K562 (cell line): ENCODE data around the gene ERICH6. TPM values are rescaled to one million over a fixed set of nuclear protein-coding genes. Genes with fewer than 3 reads are reported as not detected.

Experiments
- ATAC-seq: fragments of 200-7000 bp; cut with Tn5 transposase; 3 replicates; pipeline ENCODE4 v1.9.1; 2020; ENCODE audit warnings: moderate library complexity
- BruUV-seq: library from RNA; stranded (reverse); fragments of 400-500 nt; replicated peaks from 2 replicates; lab custom pipeline; 2021; lab: Mats Ljungman, UMichigan
- CTCF ChIA-PET: fragments of 300-600 bp; formaldehyde crosslinking; extraction: SDS; loops from one replicate; lab custom pipeline; 2021; ENCODE audit warnings: low intra/inter-chr PET ratio; lab: Yijun Ruan, JAX
- POLR2A ChIA-PET: fragments of 300-600, 350-650 bp; sonication (Branson Sonifier 250); formaldehyde crosslinking; extraction: SDS; loops from one replicate; lab custom pipeline; 2021; ENCODE audit warnings: antibody characterized with exemption, inconsistent platforms; lab: Yijun Ruan, JAX
- DNase-seq, 4 experiments: peaks; one replicate each; pipeline versions ENCODE4 v3.0.0 to v3.0.0-alpha.2; 2011 to 2018; ENCODE audit warnings: low spot score in 3 of 4, mixed read lengths in 3 of 4; ENCODE audit errors: extremely low read depth in 1 of 4
- FAIRE-seq: peaks from 2 replicates; lab custom pipeline; 2011; peaks lifted over from hg19 to GRCh38; lab: Jason Lieb, UNC
- H2AFZ ChIP-seq: 2 replicates; pipeline ENCODE4 v1.6.0; 2011; ENCODE audit warnings: low read depth, low read length, control low read depth, inconsistent platforms
- H3K27ac ChIP-seq: fragments of 200-600 bp; 3 replicates; pipeline ENCODE4 v1.8.0; 2011; ENCODE audit warnings: low read depth, mild to moderate bottlenecking, control low read depth, inconsistent platforms, low read length, moderate library complexity, mixed read lengths; ENCODE audit errors: extremely low read depth
- H3K27me3 ChIP-seq, 2 experiments: fragments of 300-600 bp in 1 of 2; 2 replicates in 1 of 2; 3 replicates in 1 of 2; pipeline versions ENCODE4 v1.6.0 to v1.8.0; 2011; ENCODE audit warnings: inconsistent platforms in 2 of 2, low read length in 2 of 2, mild to moderate bottlenecking in 1 of 2, mixed read lengths in 1 of 2, moderate library complexity in 1 of 2; ENCODE audit not compliant: control insufficient read depth in 2 of 2, insufficient read depth in 2 of 2
- H3K36me3 ChIP-seq: fragments of 300-600 bp; 3 replicates; pipeline ENCODE4 v1.8.0; 2011; ENCODE audit warnings: mild to moderate bottlenecking, low read length, inconsistent platforms; ENCODE audit not compliant: control insufficient read depth, insufficient read depth
- H3K4me1 ChIP-seq, 2 experiments: fragments of 200-600 bp in 1 of 2; replicated peaks in 1 of 2; 2 replicates in 1 of 2; 3 replicates in 1 of 2; pipeline versions ENCODE4 v1.5.1 to v1.8.0; 2011; ENCODE audit warnings: inconsistent platforms in 2 of 2, low read length in 2 of 2, mild to moderate bottlenecking in 1 of 2, mixed read lengths in 1 of 2, moderate library complexity in 1 of 2; ENCODE audit not compliant: control insufficient read depth in 2 of 2, insufficient read depth in 2 of 2
- H3K4me2 ChIP-seq: 2 replicates; pipeline ENCODE4 v1.6.1; 2011; ENCODE audit warnings: low read length, control low read depth, inconsistent platforms, mixed read lengths; ENCODE audit not compliant: insufficient read depth
- H3K4me3 ChIP-seq: fragments of 200-600 bp; sonication (generic), shearing (Covaris generic); 2 replicates; pipeline ENCODE4 v1.5.1; 2016; ENCODE audit warnings: control low read depth, inconsistent platforms
- H3K79me2 ChIP-seq: fragments of 200-600 bp; 3 replicates; pipeline ENCODE4 v1.8.0; 2011; ENCODE audit warnings: low read length, inconsistent platforms; ENCODE audit not compliant: control insufficient read depth, insufficient read depth
- H3K9ac ChIP-seq, 2 experiments: 2 replicates each; pipeline versions ENCODE4 v1.6.0 to v1.6.1; 2011; ENCODE audit warnings: low read depth in 2 of 2, low read length in 2 of 2, control low read depth in 1 of 2, inconsistent platforms in 1 of 2, mild to moderate bottlenecking in 1 of 2, mixed read lengths in 1 of 2; ENCODE audit not compliant: insufficient read depth in 1 of 2
- H3K9me1 ChIP-seq: one replicate; pipeline ENCODE4 v1.6.0; 2011; ENCODE audit warnings: inconsistent platforms, mild to moderate bottlenecking, low read length, moderate library complexity; ENCODE audit not compliant: control insufficient read depth, insufficient read depth
- H3K9me3 ChIP-seq: replicated peaks from 2 replicates; pipeline ENCODE4 v1.5.1; 2011; ENCODE audit warnings: low read depth, low read length, inconsistent platforms; ENCODE audit not compliant: control insufficient read depth, insufficient read depth
- H4K20me1 ChIP-seq: replicated peaks from 2 replicates; pipeline ENCODE4 v1.6.1; 2011; ENCODE audit warnings: low read length, inconsistent platforms, mixed read lengths; ENCODE audit not compliant: control insufficient read depth, insufficient read depth
- PTBP1 ChIP-seq: fragments of 200-400 bp; formaldehyde crosslinking; IDR thresholded peaks from 2 replicates; pipeline ENCODE4 v1.6.1; 2017; ENCODE audit warnings: low read depth, low read length
- SPI1 ChIP-seq: IDR thresholded peaks from 2 replicates; pipeline ENCODE4 v1.6.1; 2011; ENCODE audit warnings: low read depth, low read length, control low read depth, borderline replicate concordance
- ZNF146 ChIP-seq: IDR thresholded peaks from one replicate; pipeline ENCODE4 v1.6.1; 2018; ENCODE audit warnings: missing compliant biosample characterization; ENCODE audit not compliant: unreplicated experiment
- WGBS: fragments of 100-300 bp; shearing (Covaris generic); methylation state at CpG from one replicate; pipeline ENCODE4 v1.1.6; 2016; ENCODE audit warnings: low coverage, mixed read lengths; ENCODE audit not compliant: insufficient coverage; ENCODE audit errors: missing lambda C conversion rate; 5-methylcytosine and 5-hydroxymethylcytosine counted together
- in situ Hi-C: fragments of 300-500 bp; cut with MboI; formaldehyde crosslinking; loops from 4 replicates; pipeline ENCODE4 v1.15.0; 2018; ENCODE audit warnings: inconsistent platforms, mixed read lengths
- intact Hi-C: fragments of 100-400 bp; cut with micrococcal nuclease; formaldehyde crosslinking; loops from 2 replicates; pipeline ENCODE4 v1.14.2; 2022
- polyA plus RNA-seq, 8 experiments: library from polyadenylated mRNA; depleted of rRNA in 4 of 8; stranded (reverse) in 5 of 8; unstranded in 3 of 8; fragments of >200 nt; fragmentation: Nextera tagmentation in 2 of 8; fragmentation: Illumina TruSeq in 1 of 8; extraction: Ambion mirVana in 2 of 8; extraction: Trizol in 1 of 8; gene quantifications; 2 replicates each; pipeline versions ENCODE4 v1.2.1 to v1.2.3, GENCODE V29; 2011 to 2014; ENCODE audit warnings: inconsistent platforms in 1 of 8, missing spikeins in 1 of 8
- total RNA-seq, 7 experiments: library from RNA; depleted of rRNA in 6 of 7; stranded (reverse); fragments of >200 nt in 6 of 7; fragmentation: Illumina TruSeq in 2 of 7; extraction: Trizol in 2 of 7; gene quantifications; 2 replicates each; pipeline versions ENCODE4 v1.2.1 to v1.2.3, GENCODE V29; 2011 to 2021; ENCODE audit warnings: low replicate concordance in 1 of 7

The ERICH6 gene
- total and polyA plus RNA-seq, 9 of the 15 experiments (the other 6 are each of a cell fraction or from before 2014, with no cell fraction given) = not detected

DNA sequence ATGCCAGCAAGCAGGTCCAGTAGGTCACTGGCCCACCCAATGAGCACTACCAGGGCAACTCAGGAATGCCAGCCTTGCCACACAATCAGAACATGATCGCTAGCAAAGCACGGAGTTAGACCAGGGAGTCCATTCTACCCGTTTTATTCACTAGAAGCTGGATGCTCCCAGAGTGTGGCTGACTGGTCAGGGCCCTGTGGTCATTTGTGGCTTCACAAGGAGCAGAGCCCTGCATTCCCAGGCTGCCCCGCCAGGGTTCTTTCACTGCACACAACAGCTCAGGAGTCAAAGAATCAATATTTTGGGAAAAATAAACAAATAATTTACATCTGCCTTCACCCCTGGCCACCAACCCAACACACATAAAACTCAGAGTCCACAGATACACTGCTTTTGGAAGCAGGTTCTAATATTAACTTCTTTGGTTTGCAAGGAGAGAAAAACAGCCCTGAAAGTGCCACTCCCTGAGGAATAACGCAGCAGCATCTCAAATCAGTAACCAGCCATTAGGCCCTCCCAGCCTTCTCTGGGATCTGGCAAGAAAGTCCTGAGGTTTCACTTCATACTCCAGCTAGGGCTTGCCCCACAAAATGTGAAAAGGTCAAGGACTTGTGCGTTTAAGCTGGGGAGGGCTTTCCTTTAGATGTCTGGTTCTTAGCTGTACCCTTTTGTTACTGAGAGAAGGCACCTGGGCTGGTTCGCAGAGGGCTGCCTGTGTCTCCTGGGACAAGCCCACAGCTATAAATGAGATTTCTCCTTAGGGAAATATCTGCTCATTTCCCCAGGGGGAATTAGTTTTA, 43.3 kb upstream of the ERICH6 start (continued):
- TF ChIP-seq ZNF146 (CRISPR knock-in tag) (no peak), SPI1 (no peak)

DNA sequence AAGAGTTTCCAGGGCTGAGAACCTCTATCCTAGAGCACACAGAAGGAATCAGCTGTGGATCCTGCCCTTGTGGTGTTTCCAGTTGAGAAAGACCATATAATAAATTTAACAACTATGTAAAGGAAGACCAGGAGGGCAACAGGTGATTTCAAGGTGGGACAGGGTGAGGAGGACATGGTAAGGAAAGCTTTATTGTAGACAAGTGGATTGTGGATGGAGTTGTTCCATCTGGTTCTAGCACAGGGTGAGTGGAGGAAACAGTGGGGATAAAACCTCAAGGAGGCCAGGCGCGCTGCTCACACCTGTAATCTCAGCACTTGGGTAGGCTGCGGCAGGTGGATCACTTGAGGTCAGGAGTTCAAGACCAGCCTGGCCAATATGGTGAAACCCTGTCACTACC, 42.1 kb upstream of the ERICH6 start:
- Histone ChIP-seq H3K4me1 (peaks cover 6 to 16% of the 10 kb centered on the region in 2 experiments; a peak in 4 of 5 replicates), H3K36me3 (peaks cover 52% of the 10 kb centered on the region), H3K9ac (no peak overlapping the region), H3K27ac (no peak overlapping the region), H3K79me2 (peaks cover 93% of the 10 kb centered on the region), H3K9me1 (no peaks in the 10 kb centered on the region), H2AFZ (no peak overlapping the region), H3K9me3 (no peaks in the 10 kb centered on the region), H3K27me3 (no peaks in the 10 kb centered on the region), H4K20me1 (peaks cover 12% of the 10 kb centered on the region; the same call in 1 of the 2 replicates), H3K4me3 (no peak overlapping the region), H3K4me2 (no peak overlapping the region)
- ChIA-PET CTCF (interaction anchor here (0.7 kb wide), 1 partner anchor 48 kb away, joined by 3 read pairs; no protein-coding TSS in a partner anchor), POLR2A (interaction anchor here (0.6 to 2.2 kb wide), 4 partner anchors 10 to 16 kb away, joined by 3 to 9 read pairs (median 4); no protein-coding TSS in a partner anchor)
- no peak for ATAC-seq
- no peak for DNase-seq
- WGBS = 95% methylated on average over 3 of the region's 3 CpGs
- no peak for FAIRE-seq
- no TSS peak for BruUV-seq
- in situ Hi-C loops (no loop called here), intact Hi-C loops (no loop called here)
- TF ChIP-seq PTBP1 = no peak
